ENCODE data around the gene SLC7A8.
"Not testable (repeated sequence)": the region's sequence is repeated elsewhere in the genome, so short reads cannot be mapped to it uniquely, and the experiment has no call there.

- not testable (repeated sequence) for TF ChIP-seq CTCF (conservative IDR thresholded peaks at IDR 0.05; ENCODE audit: low read depth, low read length); EZH2phosphoT487 (IDR thresholded peaks at IDR 0.05; ENCODE audit: borderline replicate concordance, low read length); EZH2 (IDR thresholded peaks at IDR 0.05; ENCODE audit: low read length, unreplicated experiment)
These were observed 13.0 kb upstream of the SLC7A8 start for GRCh38 chr14:23196487-23196886.

Data from PC-3 (cell line).